CD1c-positive myeloid dendritic cell (primary cell): ENCODE results near the gene SUPV3L1.

Source experiments
- DNase-seq: peaks from one replicate; pipeline ENCODE4 v3.0.0-alpha.2; 2016; ENCODE audit errors: extremely low spot score

Gene SUPV3L1

GRCh38 chr10:69202332-69202731 is 22.3 kb downstream of the SUPV3L1 start:
- no peak for DNase-seq

GRCh38 chr10:69208761-69209160 is 28.7 kb downstream of the SUPV3L1 start:
- DNase-seq = peak; percentile 15

GRCh38 chr10:69209787-69210484 is 29.9 kb downstream of the SUPV3L1 start:
- peak; percentile 16 for DNase-seq

GRCh38 chr10:69211104-69211503 is 31.1 kb downstream of the SUPV3L1 start:
- DNase-seq = no peak

- no peak for DNase-seq
These were observed 31.5 kb downstream of the SUPV3L1 start for GRCh38 chr10:69211524-69211923.

- peak; percentile 13 for DNase-seq
These were observed 33.7 kb downstream of the SUPV3L1 start for GRCh38 chr10:69213591-69214311.

- peak; percentile 27 for DNase-seq
These were observed 34.7 kb downstream of the SUPV3L1 start for GRCh38 chr10:69214666-69215131.

GRCh38 chr10:69215405-69216171 is 35.6 kb downstream of the SUPV3L1 start:
- DNase-seq = no peak

GRCh38 chr10:69216577-69217118 is 36.6 kb downstream of the SUPV3L1 start:
- no peak for DNase-seq

GRCh38 chr10:69217119-69217754 is 37.2 kb downstream of the SUPV3L1 start:
- DNase-seq = peak; percentile 16

GRCh38 chr10:69218831-69219230 is 38.8 kb downstream of the SUPV3L1 start:
- DNase-seq = no peak

- DNase-seq = no peak
These were observed 40.0 kb downstream of the SUPV3L1 start, which contains the start of gene HKDC1 for GRCh38 chr10:69220041-69220451. Gene HKDC1 (plus strand): TSS chr10:69220332. CDS start chr10:69220436, 104 bp downstream.

- no peak for DNase-seq
These were observed 40.5 kb downstream of the SUPV3L1 start for GRCh38 chr10:69220507-69220906.

GRCh38 chr10:69222157-69223027 is 42.4 kb downstream of the SUPV3L1 start:
- peak; percentile 60 for DNase-seq

GRCh38 chr10:69223028-69223342 is 43.0 kb downstream of the SUPV3L1 start:
- no peak for DNase-seq

- no peak for DNase-seq
These were observed 45.0 kb downstream of the SUPV3L1 start for GRCh38 chr10:69224862-69225657.

GRCh38 chr10:69225681-69226080 is 45.6 kb downstream of the SUPV3L1 start:
- no peak for DNase-seq

GRCh38 chr10:69226919-69227450 is 47.0 kb downstream of the SUPV3L1 start:
- no peak for DNase-seq

GRCh38 chr10:69228151-69228550 is 48.1 kb downstream of the SUPV3L1 start:
- no peak for DNase-seq

- no peak for DNase-seq
These were observed 49.5 kb downstream of the SUPV3L1 start for GRCh38 chr10:69229616-69229916.
